ENCODE data around the gene PRKN. TPM values are rescaled to one million over a fixed set of nuclear protein-coding genes. Genes with fewer than 3 reads are reported as not detected.

Gene PRKN
- total and polyA plus RNA-seq, 2 donors (not counting 3 experiments of a cell fraction or from before 2014, with no cell fraction given) = 0.06 TPM; not detected in 1

DNA sequence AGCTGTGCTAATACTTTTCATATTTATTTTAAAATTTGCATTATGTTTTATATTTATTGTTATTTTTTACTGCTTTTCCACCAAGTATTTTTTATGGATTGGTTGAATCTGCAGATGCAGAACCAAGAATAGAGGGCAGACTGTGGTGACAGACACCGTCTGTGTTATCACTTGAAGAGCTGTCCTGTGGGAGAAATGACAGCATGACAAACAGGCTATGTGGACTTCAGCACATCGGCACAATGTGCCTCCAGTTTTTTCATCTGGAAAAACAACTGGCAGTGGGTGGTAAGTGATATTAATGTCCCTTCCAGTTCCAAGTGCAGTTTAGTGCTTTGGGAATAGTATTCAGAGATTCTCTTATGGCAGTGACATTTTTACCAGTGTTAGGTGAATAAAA is 492.9 kb downstream of the PRKN start:
- ChIA-PET POLR2A (no interaction called here), CTCF (no interaction called here)
- no peak overlapping the region for H3K4me3 ChIP-seq (replicated peaks in 1 of 3; ENCODE audit: insufficient read depth in 1 of 3, low read depth in 1 of 3, low read length in 3 of 3)
- no peak for FAIRE-seq
- no peak overlapping the region for H2AFZ ChIP-seq (ENCODE audit: low read depth, low read length)
- no peaks in the 10 kb centered on the region for H3K9me3 ChIP-seq (replicated peaks; ENCODE audit: control insufficient read depth, insufficient read depth, low read length)
- no peaks in the 10 kb centered on the region for H3K79me2 ChIP-seq (ENCODE audit: control insufficient read depth, insufficient read depth, low read length)
- H3K4me2 ChIP-seq (ENCODE audit: insufficient read depth, low read length) = no peak overlapping the region
- dilution Hi-C loops (cut with MboI; ENCODE audit: extremely low pct_ligation_motif_present, low sequenced_read_pairs) = no loop called here
- H3K4me1 ChIP-seq (ENCODE audit: control insufficient read depth, extremely low read depth, insufficient read depth, low read length) = no peaks in the 10 kb centered on the region
- H3K27ac ChIP-seq (ENCODE audit: insufficient read depth, low read depth, low read length) = no peak overlapping the region
- H3K9ac ChIP-seq (replicated peaks; ENCODE audit: extremely low read depth, insufficient read depth, low read length) = no peak overlapping the region
- DNase-seq (ENCODE audit: low read depth, low spot score) = no peak
- TF ChIP-seq POLR2A (IDR thresholded peaks at IDR 0.05; ENCODE audit: low read depth, low read length) (no peak), MYC (IDR thresholded peaks at IDR 0.05; ENCODE audit: low read depth, low read length) (no peak), EZH2 (IDR thresholded peaks at IDR 0.05; ENCODE audit: borderline replicate concordance, low read depth, low read length, severe bottlenecking) (no peak), JUN (IDR thresholded peaks at IDR 0.05; ENCODE audit: borderline replicate concordance, insufficient read depth, insufficient read length, low read depth) (no peak), FOS (IDR thresholded peaks at IDR 0.05; ENCODE audit: borderline replicate concordance, insufficient read depth, low read length) (no peak), GATA2 (IDR thresholded peaks at IDR 0.05; ENCODE audit: insufficient read depth, insufficient read length, low read depth, low read length) (no peak), POLR2AphosphoS5 (IDR thresholded peaks at IDR 0.05; ENCODE audit: insufficient read depth, low read depth, low read length) (no peak)
- TF ChIP-seq, protein P1, sequence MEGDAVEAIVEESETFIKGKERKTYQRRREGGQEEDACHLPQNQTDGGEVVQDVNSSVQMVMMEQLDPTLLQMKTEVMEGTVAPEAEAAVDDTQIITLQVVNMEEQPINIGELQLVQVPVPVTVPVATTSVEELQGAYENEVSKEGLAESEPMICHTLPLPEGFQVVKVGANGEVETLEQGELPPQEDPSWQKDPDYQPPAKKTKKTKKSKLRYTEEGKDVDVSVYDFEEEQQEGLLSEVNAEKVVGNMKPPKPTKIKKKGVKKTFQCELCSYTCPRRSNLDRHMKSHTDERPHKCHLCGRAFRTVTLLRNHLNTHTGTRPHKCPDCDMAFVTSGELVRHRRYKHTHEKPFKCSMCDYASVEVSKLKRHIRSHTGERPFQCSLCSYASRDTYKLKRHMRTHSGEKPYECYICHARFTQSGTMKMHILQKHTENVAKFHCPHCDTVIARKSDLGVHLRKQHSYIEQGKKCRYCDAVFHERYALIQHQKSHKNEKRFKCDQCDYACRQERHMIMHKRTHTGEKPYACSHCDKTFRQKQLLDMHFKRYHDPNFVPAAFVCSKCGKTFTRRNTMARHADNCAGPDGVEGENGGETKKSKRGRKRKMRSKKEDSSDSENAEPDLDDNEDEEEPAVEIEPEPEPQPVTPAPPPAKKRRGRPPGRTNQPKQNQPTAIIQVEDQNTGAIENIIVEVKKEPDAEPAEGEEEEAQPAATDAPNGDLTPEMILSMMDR (IDR thresholded peaks at IDR 0.05; ENCODE audit: extremely low read depth in 1 of 2, insufficient read depth in 1 of 2, low read depth in 1 of 2, low read length in 2 of 2) = no peak
- TF ChIP-seq, protein P2, sequence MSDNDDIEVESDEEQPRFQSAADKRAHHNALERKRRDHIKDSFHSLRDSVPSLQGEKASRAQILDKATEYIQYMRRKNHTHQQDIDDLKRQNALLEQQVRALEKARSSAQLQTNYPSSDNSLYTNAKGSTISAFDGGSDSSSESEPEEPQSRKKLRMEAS (IDR thresholded peaks at IDR 0.05; ENCODE audit: insufficient read depth, insufficient read length) = no peak
- no peaks in the 10 kb centered on the region for H3K27me3 ChIP-seq (ENCODE audit: control insufficient read depth in 2 of 2, insufficient read depth in 2 of 2, low read length in 2 of 2)
- no peaks in the 10 kb centered on the region for H4K20me1 ChIP-seq (replicated peaks; ENCODE audit: control insufficient read depth, extremely low read depth, insufficient read depth, low read length)
- H3K9me1 ChIP-seq (replicated peaks; ENCODE audit: control insufficient read depth, extremely low read depth, insufficient read depth, low read length) = no peaks in the 10 kb centered on the region
- BruUV-seq (replicated peaks) = no TSS peak
- intact Hi-C loops (cut with micrococcal nuclease) = no loop called here
- no peaks in the 10 kb centered on the region for H3K36me3 ChIP-seq (ENCODE audit: control insufficient read depth in 2 of 2, extremely low read depth in 1 of 2, insufficient read depth in 2 of 2, low read length in 2 of 2)

All from endothelial cell of umbilical vein (primary cell).